ENCODE data around the gene KPNA1. TPM values are rescaled to one million over a fixed set of nuclear protein-coding genes. Genes with fewer than 3 reads are reported as not detected.

KPNA1 gene
- polyA plus RNA-seq, 2 of the 4 experiments (the other 2 are of a cell fraction), result 48.1 to 81.8 TPM

GRCh38 chr3:122387709-122388108, 127.0 kb downstream of the KPNA1 start:
- ATAC-seq (no peak), DNase-seq (ENCODE audit: low read depth in 1 of 2, low spot score in 1 of 2) (no peak), FAIRE-seq (no peak)
- H3K4me1 ChIP-seq, result peaks cover 7% of the 10 kb centered on the region; the same call in 1 of the 3 replicates
- H3K27ac ChIP-seq, result no peak overlapping the region
- CTCF ChIA-PET, result no interaction called here
- no peak overlapping the region for H3K4me2 ChIP-seq
- POLR2A ChIA-PET, result no interaction called here
- H3K4me3 ChIP-seq, result no peak overlapping the region
- TF ChIP-seq RCOR1 (IDR thresholded peaks at IDR 0.05; ENCODE audit: low read depth, low read length) (no peak), HOXB13 (CRISPR knock-in tag; IDR thresholded peaks at IDR 0.05; ENCODE audit: low read depth) (no peak), CHD4 (IDR thresholded peaks at IDR 0.05; ENCODE audit: borderline replicate concordance) (no peak), NPAS2 (CRISPR knock-in tag; IDR thresholded peaks at IDR 0.05; ENCODE audit: borderline replicate concordance) (no peak), FOSL2 (IDR thresholded peaks at IDR 0.05) (no peak), FOSL2 (CRISPR knock-in tag; IDR thresholded peaks at IDR 0.05) (no peak), CBX8 (IDR thresholded peaks at IDR 0.05) (no peak), NFE2L2 (conservative IDR thresholded peaks at IDR 0.05; ENCODE audit: low read length) (no peak), TFCP2L1 (CRISPR knock-in tag; IDR thresholded peaks at IDR 0.05) (no peak), FOXS1 (CRISPR knock-in tag; IDR thresholded peaks at IDR 0.05) (no peak), EHMT2 (IDR thresholded peaks at IDR 0.05; ENCODE audit: low read depth) (no peak), MAFK (IDR thresholded peaks at IDR 0.05; ENCODE audit: partially characterized antibody) (no peak), MAX (IDR thresholded peaks at IDR 0.05) (no peak)
- TF ChIP-seq, protein P1, sequence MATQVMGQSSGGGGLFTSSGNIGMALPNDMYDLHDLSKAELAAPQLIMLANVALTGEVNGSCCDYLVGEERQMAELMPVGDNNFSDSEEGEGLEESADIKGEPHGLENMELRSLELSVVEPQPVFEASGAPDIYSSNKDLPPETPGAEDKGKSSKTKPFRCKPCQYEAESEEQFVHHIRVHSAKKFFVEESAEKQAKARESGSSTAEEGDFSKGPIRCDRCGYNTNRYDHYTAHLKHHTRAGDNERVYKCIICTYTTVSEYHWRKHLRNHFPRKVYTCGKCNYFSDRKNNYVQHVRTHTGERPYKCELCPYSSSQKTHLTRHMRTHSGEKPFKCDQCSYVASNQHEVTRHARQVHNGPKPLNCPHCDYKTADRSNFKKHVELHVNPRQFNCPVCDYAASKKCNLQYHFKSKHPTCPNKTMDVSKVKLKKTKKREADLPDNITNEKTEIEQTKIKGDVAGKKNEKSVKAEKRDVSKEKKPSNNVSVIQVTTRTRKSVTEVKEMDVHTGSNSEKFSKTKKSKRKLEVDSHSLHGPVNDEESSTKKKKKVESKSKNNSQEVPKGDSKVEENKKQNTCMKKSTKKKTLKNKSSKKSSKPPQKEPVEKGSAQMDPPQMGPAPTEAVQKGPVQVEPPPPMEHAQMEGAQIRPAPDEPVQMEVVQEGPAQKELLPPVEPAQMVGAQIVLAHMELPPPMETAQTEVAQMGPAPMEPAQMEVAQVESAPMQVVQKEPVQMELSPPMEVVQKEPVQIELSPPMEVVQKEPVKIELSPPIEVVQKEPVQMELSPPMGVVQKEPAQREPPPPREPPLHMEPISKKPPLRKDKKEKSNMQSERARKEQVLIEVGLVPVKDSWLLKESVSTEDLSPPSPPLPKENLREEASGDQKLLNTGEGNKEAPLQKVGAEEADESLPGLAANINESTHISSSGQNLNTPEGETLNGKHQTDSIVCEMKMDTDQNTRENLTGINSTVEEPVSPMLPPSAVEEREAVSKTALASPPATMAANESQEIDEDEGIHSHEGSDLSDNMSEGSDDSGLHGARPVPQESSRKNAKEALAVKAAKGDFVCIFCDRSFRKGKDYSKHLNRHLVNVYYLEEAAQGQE (IDR thresholded peaks at IDR 0.05), result no peak
- 63% methylated on average over 3 of the region's 3 CpGs for WGBS (ENCODE audit: missing lambda C conversion rate)
- no peaks in the 10 kb centered on the region for H3K9me3 ChIP-seq

GRCh38 chr3:122383771-122384697, 130.7 kb downstream of the KPNA1 start, which contains the start of gene FAM162A:
TSS of gene FAM162A (plus strand) at chr3:122384182. CDS start at chr3:122384266, 84 bp downstream.
- peak within 1 kb of the TSS; percentile 83 to 92 for H3K27ac ChIP-seq
- WGBS (ENCODE audit: missing lambda C conversion rate), result 2% methylated on average over 24 of the region's 52 CpGs
- DNase-seq (ENCODE audit: low read depth in 1 of 2, low spot score in 1 of 2), result peak; percentile 80 to 95
- H3K4me3 ChIP-seq, result peak within 1 kb of the TSS; percentile 84
- H3K9me3 ChIP-seq, result no peaks in the 10 kb centered on the region
- H3K4me2 ChIP-seq, result peak within 1 kb of the TSS; percentile 98
- CTCF ChIA-PET, result interaction anchor here (0.5 to 3.3 kb wide), 21 partner anchors 10 to 838 kb away, joined by 3 to 26 read pairs (median 3); partner anchors contain the start of genes KPNA1 and POLQ
- FAIRE-seq, result no peak
- ATAC-seq, result peak; percentile 92 to 98
- peaks cover 15% of the 10 kb centered on the region; the same call in 2 of the 3 replicates for H3K4me1 ChIP-seq
- POLR2A ChIA-PET, result interaction anchor here (0.5 to 3.6 kb wide), 17 partner anchors 9 to 818 kb away, joined by 3 to 26 read pairs (median 4); partner anchors contain the start of genes DTX3L, HSPBAP1, PARP9 and SEC22A
- TF ChIP-seq MYC (IDR thresholded peaks at IDR 0.05; ENCODE audit: borderline replicate concordance, low read length), result peak; percentile 84
- no peak for TF ChIP-seq ZSCAN20 (CRISPR knock-in tag; IDR thresholded peaks at IDR 0.05)
- no peak for TF ChIP-seq ZNF302 (CRISPR knock-in tag; IDR thresholded peaks at IDR 0.05)
- no peak for TF ChIP-seq BHLHE40 (IDR thresholded peaks at IDR 0.05; ENCODE audit: low read depth, low read length)
- TF ChIP-seq, protein P2, sequence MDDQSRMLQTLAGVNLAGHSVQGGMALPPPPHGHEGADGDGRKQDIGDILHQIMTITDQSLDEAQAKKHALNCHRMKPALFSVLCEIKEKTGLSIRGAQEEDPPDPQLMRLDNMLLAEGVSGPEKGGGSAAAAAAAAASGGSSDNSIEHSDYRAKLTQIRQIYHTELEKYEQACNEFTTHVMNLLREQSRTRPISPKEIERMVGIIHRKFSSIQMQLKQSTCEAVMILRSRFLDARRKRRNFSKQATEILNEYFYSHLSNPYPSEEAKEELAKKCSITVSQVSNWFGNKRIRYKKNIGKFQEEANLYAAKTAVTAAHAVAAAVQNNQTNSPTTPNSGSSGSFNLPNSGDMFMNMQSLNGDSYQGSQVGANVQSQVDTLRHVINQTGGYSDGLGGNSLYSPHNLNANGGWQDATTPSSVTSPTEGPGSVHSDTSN (IDR thresholded peaks at IDR 0.05), result no peak
- TF ChIP-seq JUN (IDR thresholded peaks at IDR 0.05), result peak in 1 of 2 experiments; percentile 79; a peak in 4 of 5 replicates
- TF ChIP-seq, protein P3, sequence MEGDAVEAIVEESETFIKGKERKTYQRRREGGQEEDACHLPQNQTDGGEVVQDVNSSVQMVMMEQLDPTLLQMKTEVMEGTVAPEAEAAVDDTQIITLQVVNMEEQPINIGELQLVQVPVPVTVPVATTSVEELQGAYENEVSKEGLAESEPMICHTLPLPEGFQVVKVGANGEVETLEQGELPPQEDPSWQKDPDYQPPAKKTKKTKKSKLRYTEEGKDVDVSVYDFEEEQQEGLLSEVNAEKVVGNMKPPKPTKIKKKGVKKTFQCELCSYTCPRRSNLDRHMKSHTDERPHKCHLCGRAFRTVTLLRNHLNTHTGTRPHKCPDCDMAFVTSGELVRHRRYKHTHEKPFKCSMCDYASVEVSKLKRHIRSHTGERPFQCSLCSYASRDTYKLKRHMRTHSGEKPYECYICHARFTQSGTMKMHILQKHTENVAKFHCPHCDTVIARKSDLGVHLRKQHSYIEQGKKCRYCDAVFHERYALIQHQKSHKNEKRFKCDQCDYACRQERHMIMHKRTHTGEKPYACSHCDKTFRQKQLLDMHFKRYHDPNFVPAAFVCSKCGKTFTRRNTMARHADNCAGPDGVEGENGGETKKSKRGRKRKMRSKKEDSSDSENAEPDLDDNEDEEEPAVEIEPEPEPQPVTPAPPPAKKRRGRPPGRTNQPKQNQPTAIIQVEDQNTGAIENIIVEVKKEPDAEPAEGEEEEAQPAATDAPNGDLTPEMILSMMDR (IDR thresholded peaks at IDR 0.05), result peak; percentile 72
- TF ChIP-seq, protein P4, sequence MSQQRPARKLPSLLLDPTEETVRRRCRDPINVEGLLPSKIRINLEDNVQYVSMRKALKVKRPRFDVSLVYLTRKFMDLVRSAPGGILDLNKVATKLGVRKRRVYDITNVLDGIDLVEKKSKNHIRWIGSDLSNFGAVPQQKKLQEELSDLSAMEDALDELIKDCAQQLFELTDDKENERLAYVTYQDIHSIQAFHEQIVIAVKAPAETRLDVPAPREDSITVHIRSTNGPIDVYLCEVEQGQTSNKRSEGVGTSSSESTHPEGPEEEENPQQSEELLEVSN (IDR thresholded peaks at IDR 0.05; ENCODE audit: borderline replicate concordance, low read depth), result peak; percentile 75
- TF ChIP-seq FOSL2 (IDR thresholded peaks at IDR 0.05), result no peak
- TF ChIP-seq FOSL2 (CRISPR knock-in tag; IDR thresholded peaks at IDR 0.05), result no peak
- TF ChIP-seq, protein P5, sequence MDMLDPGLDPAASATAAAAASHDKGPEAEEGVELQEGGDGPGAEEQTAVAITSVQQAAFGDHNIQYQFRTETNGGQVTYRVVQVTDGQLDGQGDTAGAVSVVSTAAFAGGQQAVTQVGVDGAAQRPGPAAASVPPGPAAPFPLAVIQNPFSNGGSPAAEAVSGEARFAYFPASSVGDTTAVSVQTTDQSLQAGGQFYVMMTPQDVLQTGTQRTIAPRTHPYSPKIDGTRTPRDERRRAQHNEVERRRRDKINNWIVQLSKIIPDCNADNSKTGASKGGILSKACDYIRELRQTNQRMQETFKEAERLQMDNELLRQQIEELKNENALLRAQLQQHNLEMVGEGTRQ (IDR thresholded peaks at IDR 0.05), result no peak
- TF ChIP-seq RARB (CRISPR knock-in tag; IDR thresholded peaks at IDR 0.05), result no peak
- TF ChIP-seq MAX (IDR thresholded peaks at IDR 0.05), result peak; percentile 94
- TF ChIP-seq CHD2 (IDR thresholded peaks at IDR 0.05; ENCODE audit: low read length, partially characterized antibody), result no peak
- TF ChIP-seq POLR2AphosphoS2 (conservative IDR thresholded peaks at IDR 0.05; ENCODE audit: low read length), result no peak
- TF ChIP-seq PHF8 (IDR thresholded peaks at IDR 0.05; ENCODE audit: borderline replicate concordance, low read depth), result 0 out of 2 replicates have a peak, but pooled peaks have one; percentile 52
